HL-60 (cell line): ENCODE data around the gene FH.

Experiments used
- DNase-seq, 2 experiments: peaks; one replicate each; pipeline ENCODE4 v3.0.0-alpha.2; 2010 to 2020; ENCODE audit warnings: low read depth in 1 of 2, low spot score in 1 of 2
- H3K27ac ChIP-seq: fragments of 250-450 bp; sonication (Bioruptor Pico); replicated peaks from 2 replicates; pipeline ENCODE4 v1.5.1; 2020; ENCODE audit warnings: mild to moderate bottlenecking, moderate library complexity
- H3K27me3 ChIP-seq: fragments of 250-450 bp; sonication (Bioruptor Pico); 2 replicates; pipeline ENCODE4 v1.5.1; 2021; ENCODE audit warnings: mild to moderate bottlenecking, moderate library complexity; ENCODE audit not compliant: insufficient read depth, poor library complexity, severe bottlenecking
- H3K4me3 ChIP-seq: replicated peaks from 2 replicates; pipeline ENCODE4 v1.5.1; 2011; ENCODE audit warnings: mild to moderate bottlenecking, control low read depth, low read length; ENCODE audit not compliant: insufficient read depth
- GABPA ChIP-seq: IDR thresholded peaks from 2 replicates; pipeline ENCODE4 v1.6.1; 2012; ENCODE audit warnings: low read depth
- POLR2AphosphoS5 ChIP-seq: IDR thresholded peaks from 2 replicates; pipeline ENCODE4 v1.6.1; 2012; ENCODE audit warnings: low read depth
- SPI1 ChIP-seq: IDR thresholded peaks from 2 replicates; pipeline ENCODE4 v1.6.1; 2012; ENCODE audit warnings: low read depth, mild to moderate bottlenecking, borderline replicate concordance
- TF ChIP-seq, protein P1 (sequence below): IDR thresholded peaks from 2 replicates; pipeline ENCODE4 v1.6.1; 2012; ENCODE audit warnings: low read depth; ENCODE audit not compliant: insufficient replicate concordance
- TF ChIP-seq, protein P2 (sequence below): IDR thresholded peaks from one replicate; pipeline ENCODE4 v1.5.1; 2011; ENCODE audit warnings: low read length, control low read depth, inconsistent platforms; ENCODE audit not compliant: insufficient read depth

Gene FH

DNA sequence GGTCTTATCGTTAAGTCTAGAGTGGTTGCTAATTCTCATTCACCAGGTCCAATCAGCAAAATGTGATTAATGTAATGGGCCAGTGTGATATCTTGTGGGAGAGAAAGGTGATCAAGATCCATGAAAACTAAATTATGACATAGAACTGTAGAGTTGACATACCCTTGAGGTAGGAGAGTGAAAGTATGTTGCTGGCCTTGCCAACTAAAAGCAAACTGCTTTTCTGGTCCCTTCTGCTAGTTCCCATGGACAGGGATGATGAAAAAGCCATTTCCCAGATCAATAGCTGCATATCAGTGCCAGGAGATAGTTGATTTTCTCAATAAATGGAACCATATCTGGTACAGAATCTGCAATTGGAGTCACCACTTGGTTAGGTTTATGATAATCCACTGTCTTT lies 65.8 kb downstream of the FH start:
- Histone ChIP-seq H3K4me3 (no peak overlapping the region), H3K27me3 (no peaks in the 10 kb centered on the region), H3K27ac (no peak overlapping the region)
- no peak for DNase-seq
- TF ChIP-seq SPI1, result no peak
- no peak for TF ChIP-seq GABPA
- TF ChIP-seq POLR2AphosphoS5, result no peak
- TF ChIP-seq, protein P1, sequence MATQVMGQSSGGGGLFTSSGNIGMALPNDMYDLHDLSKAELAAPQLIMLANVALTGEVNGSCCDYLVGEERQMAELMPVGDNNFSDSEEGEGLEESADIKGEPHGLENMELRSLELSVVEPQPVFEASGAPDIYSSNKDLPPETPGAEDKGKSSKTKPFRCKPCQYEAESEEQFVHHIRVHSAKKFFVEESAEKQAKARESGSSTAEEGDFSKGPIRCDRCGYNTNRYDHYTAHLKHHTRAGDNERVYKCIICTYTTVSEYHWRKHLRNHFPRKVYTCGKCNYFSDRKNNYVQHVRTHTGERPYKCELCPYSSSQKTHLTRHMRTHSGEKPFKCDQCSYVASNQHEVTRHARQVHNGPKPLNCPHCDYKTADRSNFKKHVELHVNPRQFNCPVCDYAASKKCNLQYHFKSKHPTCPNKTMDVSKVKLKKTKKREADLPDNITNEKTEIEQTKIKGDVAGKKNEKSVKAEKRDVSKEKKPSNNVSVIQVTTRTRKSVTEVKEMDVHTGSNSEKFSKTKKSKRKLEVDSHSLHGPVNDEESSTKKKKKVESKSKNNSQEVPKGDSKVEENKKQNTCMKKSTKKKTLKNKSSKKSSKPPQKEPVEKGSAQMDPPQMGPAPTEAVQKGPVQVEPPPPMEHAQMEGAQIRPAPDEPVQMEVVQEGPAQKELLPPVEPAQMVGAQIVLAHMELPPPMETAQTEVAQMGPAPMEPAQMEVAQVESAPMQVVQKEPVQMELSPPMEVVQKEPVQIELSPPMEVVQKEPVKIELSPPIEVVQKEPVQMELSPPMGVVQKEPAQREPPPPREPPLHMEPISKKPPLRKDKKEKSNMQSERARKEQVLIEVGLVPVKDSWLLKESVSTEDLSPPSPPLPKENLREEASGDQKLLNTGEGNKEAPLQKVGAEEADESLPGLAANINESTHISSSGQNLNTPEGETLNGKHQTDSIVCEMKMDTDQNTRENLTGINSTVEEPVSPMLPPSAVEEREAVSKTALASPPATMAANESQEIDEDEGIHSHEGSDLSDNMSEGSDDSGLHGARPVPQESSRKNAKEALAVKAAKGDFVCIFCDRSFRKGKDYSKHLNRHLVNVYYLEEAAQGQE, result no peak

DNA sequence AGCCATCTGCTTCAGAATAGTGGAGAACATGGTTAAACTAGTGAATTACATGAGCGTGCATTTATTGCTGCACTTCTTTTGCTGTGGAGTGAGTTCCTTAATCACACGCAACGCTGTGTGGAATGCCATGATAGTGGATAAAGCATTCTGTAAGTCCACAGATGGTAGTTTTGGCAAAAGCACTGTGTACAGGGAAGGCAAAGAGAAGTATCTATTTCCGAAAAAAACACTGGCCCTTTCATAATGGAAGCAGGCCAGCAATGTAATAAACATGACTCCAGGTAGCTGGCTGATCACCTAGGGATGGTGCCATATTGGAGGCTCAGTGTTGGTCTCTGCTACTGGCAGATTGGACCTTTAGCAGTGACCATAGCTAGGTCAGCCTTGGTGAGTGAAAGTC lies 67.6 kb downstream of the FH start:
- Histone ChIP-seq H3K27me3 (no peaks in the 10 kb centered on the region), H3K27ac (no peak overlapping the region), H3K4me3 (no peak overlapping the region)
- DNase-seq, result no peak
- TF ChIP-seq, protein P1, result no peak
- TF ChIP-seq, protein P2, sequence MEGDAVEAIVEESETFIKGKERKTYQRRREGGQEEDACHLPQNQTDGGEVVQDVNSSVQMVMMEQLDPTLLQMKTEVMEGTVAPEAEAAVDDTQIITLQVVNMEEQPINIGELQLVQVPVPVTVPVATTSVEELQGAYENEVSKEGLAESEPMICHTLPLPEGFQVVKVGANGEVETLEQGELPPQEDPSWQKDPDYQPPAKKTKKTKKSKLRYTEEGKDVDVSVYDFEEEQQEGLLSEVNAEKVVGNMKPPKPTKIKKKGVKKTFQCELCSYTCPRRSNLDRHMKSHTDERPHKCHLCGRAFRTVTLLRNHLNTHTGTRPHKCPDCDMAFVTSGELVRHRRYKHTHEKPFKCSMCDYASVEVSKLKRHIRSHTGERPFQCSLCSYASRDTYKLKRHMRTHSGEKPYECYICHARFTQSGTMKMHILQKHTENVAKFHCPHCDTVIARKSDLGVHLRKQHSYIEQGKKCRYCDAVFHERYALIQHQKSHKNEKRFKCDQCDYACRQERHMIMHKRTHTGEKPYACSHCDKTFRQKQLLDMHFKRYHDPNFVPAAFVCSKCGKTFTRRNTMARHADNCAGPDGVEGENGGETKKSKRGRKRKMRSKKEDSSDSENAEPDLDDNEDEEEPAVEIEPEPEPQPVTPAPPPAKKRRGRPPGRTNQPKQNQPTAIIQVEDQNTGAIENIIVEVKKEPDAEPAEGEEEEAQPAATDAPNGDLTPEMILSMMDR, result no peak
- TF ChIP-seq POLR2AphosphoS5 (no peak), GABPA (no peak), SPI1 (no peak)
